ENCODE results near the gene KMO.

DNA sequence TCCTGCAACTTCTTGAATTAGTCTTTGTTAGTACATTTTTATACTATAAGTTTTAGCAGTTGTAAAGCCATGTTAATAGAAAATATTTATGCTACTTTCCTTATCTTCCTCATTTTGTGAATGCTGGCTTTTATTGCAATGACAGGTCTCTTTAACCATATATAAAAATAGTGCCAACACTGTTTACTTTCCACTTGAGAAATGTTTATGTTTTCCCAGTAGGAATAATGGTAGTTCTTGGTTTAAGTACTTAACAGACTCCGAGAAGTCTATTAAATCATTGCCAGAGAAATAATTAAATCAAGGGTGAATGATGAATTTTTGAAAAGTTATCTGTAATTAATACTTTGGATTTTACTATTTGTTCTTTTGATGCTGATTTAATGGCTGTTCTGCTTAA is 98.3 kb downstream of the KMO start:
- TF ChIP-seq, protein P1, sequence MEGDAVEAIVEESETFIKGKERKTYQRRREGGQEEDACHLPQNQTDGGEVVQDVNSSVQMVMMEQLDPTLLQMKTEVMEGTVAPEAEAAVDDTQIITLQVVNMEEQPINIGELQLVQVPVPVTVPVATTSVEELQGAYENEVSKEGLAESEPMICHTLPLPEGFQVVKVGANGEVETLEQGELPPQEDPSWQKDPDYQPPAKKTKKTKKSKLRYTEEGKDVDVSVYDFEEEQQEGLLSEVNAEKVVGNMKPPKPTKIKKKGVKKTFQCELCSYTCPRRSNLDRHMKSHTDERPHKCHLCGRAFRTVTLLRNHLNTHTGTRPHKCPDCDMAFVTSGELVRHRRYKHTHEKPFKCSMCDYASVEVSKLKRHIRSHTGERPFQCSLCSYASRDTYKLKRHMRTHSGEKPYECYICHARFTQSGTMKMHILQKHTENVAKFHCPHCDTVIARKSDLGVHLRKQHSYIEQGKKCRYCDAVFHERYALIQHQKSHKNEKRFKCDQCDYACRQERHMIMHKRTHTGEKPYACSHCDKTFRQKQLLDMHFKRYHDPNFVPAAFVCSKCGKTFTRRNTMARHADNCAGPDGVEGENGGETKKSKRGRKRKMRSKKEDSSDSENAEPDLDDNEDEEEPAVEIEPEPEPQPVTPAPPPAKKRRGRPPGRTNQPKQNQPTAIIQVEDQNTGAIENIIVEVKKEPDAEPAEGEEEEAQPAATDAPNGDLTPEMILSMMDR (IDR thresholded peaks at IDR 0.05; ENCODE audit: borderline replicate concordance, extremely low read depth, low read length, poor library complexity, severe bottlenecking): no peak
- TF ChIP-seq EZH2 (IDR thresholded peaks at IDR 0.05; ENCODE audit: borderline replicate concordance, low read depth, low read length, severe bottlenecking): no peak

Measured in DND-41 (cell line).